Activated naive CD4-positive, alpha-beta T cell treated with Interleukin-2 at 50 U/mL for 16 hours (primary cell): ENCODE data around the gene WDFY3.
"Not testable (repeated sequence)": the region's sequence is repeated elsewhere in the genome, so short reads cannot be mapped to it uniquely, and the experiment has no call there.

Experiments
- DNase-seq: peaks from one replicate; pipeline ENCODE4 v3.0.0-alpha.2; 2020

WDFY3 gene

GRCh38 chr4:84691800-84692199 is 274.7 kb downstream of the WDFY3 start:
- no peak for DNase-seq

DNA sequence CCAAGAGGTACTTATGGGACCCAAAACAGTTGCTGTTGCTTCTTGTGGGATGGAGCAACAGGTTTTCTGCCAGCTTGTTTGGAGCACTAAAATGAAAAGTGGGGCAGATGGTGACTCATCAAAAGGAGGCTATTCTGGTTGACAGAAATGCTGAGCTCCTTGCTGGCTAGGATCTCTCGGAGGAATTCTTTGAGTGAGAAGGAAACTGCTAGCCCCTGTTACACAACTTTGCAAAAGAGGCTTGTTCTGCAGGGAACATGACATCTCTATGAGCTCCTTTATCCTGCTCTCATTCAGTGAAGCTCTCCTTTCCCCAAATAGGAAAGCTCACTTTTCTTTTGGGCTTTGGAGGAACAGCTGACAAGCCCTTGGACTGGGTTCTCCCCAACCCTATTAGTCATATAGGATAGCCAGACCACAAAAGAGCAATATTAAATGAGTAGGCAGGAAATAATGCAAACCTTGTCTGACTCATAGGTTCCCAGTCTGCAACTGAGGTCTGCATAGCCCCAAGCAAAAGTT is 275.3 kb downstream of the WDFY3 start:
- DNase-seq: no peak

- DNase-seq: no peak
These were observed 276.0 kb downstream of the WDFY3 start for GRCh38 chr4:84690481-84690880.

DNA sequence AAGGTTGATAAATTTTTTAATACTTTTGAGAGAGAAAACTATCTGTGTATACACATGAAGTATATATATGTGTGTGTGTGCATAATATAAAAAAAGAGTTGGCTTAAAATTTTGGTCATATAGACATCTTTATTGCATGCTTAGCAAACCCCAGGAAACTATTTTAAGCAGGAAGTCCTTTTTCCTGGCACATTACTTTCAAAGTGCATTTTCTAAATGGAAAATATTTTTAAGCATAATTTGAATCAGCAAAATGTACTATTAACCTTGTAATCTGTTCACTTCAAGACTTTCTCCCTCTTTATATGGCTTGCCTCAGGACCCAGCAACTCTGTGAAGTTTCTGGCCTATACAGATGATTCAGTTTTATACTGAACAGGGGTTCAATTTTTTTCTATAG is 277.3 kb downstream of the WDFY3 start:
- DNase-seq: no peak

- DNase-seq: no peak
These were observed 277.9 kb downstream of the WDFY3 start for GRCh38 chr4:84688605-84689004.

DNA sequence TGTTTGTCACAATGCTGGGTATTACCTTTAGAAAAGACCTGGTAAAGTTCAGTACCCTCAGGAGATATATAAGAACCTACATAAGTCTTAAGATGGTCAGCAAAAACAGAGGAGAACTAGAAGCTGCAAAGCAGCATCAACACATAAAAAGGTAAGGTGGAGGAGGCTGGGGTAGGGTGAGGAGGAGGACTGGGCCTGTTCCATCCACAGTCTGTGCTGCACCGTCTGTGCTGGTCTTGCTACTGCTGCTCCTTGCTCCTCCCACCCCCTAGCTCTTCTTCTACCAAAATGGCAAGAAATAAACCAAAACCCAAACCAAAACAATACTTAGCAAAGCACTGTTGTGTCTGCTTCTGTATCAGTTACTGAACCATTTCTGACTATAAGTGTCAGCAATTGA is 281.4 kb downstream of the WDFY3 start:
- DNase-seq: no peak

GRCh38 chr4:84684361-84684760 is 282.1 kb downstream of the WDFY3 start:
- no peak for DNase-seq

DNA sequence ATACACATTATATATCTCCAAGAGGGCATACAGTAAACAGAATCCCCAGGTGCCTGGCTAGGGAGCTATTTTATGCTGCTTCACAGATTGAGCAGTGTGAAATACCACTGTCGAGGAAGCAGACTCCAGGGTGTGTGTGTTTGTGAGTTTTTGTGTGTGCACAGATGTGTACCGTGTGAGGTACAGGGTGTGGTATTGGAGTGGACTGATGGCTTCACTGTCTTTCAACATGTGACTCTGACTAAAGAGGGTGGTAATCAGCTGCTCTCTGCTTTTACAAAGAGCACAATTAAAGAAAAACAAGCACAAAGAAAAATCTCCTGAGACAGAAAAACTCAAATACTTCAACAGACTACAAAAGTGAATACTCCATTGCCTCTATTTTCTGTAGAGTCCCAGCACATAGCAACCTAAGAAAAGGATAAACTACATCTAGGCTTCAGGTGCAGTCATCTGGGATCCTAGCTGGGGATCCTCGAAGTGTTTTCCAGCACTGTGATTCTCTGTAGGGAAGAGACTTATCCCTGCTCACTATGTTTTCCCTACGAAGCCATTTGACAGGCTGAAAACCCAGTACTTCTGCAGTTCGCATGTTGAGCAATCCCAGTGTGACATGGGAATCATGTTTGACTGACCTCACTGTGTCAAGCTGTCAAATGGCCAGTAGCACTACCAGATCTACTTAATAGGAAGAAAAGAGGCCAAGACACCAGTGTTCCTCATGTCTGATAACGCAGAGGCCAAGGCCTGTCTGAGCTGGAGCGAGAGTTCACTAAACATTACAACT is 283.2 kb downstream of the WDFY3 start:
- DNase-seq: no peak

- not testable (repeated sequence) for DNase-seq
These were observed 283.8 kb downstream of the WDFY3 start for GRCh38 chr4:84682661-84683060.

DNA sequence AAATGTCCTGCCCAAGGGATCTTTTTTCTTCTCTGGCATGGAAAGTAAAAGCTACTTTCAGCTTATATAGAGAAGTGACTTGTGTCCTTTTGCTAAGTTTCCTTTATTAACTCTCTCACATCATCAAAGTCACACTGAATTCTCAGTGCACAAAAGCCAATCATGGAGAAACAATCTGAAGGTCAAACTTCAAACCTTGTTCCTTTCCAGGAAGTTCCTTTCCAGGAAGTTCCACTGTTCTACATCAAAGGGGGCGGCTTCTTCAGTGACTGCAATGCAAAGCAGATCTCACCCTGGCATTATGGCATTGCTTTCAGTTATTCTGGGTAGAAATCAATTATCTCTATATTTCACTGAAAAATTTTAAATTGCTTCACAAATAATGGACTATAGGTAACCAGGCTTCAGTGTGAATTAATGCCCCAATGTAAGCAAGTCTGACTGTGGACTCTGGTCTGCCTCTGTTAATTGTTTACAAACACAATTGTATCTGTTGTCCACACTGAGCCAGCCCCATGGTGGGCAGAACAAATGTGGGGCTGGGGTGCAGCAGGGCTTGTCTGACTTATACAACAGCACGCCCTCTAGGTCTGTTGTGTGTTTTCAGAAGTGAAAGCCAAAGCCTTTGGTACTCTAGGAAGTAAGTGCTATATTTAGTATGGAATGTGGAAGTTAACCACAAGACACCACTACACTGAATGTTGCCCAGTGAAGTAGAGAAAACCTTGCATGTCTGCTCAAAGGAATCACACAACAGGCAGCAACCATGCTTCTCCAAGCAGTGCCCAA is 284.8 kb downstream of the WDFY3 start:
- DNase-seq: no peak

DNA sequence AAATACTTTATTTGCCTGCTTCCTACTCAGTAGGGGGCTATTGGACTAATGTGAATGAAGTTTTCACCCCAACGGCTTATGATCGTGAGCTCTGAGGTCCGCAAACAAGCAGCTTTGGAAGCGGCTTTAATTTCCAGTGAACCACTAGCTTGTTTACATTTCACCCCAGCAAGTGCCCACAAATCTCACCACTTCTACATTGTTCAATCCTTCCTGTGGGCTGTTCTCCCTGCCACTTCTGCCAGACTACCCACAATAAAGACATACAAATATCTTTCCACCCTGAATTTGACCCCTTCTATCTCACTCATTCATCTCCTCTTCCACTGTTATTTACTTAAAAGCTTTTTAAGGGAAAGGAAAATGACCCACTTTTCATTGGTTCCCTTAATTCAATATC is 285.5 kb downstream of the WDFY3 start:
- DNase-seq: no peak

DNA sequence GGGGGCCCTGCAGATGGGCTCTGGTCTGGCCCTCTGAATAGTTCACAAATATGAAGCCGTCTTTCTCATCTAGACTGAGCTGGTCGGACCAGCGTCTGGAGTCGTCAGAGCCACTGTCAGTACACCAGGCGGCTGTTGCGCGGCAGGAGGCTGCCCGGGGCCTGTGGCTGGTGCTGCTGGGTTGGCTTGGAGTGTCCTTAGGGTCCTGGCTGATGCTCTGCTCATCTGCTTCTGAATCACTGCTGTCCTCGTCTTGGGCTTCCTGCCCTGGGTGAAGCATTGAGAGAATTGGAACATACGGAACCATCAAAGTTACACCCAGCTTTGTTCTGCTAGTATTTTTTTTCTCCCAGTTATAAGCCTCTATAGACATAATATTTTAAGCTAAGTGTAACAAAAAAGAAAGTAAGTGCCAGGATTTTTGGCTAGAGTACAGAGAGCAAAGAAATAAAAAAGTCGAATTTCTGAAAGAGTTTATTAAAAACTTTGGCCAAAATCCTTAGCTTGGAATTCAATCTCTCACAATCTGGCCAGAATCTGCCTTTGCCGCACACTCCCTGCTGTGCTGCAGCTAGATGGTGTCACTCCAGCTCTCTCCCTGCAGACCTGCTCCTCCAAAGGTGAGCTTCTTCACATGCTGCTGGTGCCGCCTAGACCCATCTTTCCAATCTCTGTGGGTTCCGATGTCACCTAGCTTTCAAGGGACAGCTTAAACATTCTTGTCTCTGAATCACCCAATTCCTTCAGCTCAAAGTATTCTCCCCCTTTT is 287.3 kb downstream of the WDFY3 start:
- no peak for DNase-seq

GRCh38 chr4:84677995-84678394 is 288.5 kb downstream of the WDFY3 start:
- no peak for DNase-seq

DNA sequence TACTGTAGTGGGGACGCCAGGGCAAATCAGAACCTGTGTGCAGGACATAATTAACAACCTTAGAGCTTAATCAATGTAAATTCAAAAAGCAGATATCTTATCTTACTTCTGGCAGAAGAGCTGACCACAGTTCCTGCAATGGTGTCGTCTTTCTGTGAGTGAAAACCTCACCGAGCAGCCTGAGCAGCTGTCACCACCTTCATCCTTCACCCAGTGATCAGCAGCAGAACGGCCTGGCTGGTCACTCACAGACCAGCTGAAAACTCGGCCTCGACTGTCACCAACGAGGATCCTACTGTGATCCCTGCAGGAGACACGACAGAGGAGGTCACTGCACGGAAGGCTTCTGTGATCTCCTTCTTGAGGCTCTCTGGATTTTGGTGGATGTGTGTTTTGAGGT is 289.4 kb downstream of the WDFY3 start:
- DNase-seq: no peak

GRCh38 chr4:84673475-84674240 is 292.8 kb downstream of the WDFY3 start:
- no peak for DNase-seq

DNA sequence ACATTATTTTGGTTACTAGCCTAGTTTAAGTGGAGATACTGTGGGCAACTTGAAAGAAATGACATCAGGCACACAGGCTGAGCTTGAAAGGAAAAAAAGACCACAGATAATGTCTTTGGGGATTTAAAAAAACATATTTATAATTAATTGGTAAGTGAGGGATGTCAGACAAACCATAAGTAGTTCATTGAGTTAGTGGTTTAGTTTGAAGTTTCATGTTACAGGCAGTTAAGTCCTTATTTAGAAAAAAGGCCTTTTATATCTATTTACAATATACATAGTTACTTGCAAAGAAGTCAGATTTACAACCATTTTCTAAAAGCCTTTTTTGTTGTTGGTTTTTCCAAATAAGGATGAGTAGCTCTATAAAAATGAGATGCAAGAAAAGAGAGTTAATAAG is 294.3 kb downstream of the WDFY3 start:
- no peak for DNase-seq

GRCh38 chr4:84669201-84669600 is 297.3 kb downstream of the WDFY3 start:
- no peak for DNase-seq

DNA sequence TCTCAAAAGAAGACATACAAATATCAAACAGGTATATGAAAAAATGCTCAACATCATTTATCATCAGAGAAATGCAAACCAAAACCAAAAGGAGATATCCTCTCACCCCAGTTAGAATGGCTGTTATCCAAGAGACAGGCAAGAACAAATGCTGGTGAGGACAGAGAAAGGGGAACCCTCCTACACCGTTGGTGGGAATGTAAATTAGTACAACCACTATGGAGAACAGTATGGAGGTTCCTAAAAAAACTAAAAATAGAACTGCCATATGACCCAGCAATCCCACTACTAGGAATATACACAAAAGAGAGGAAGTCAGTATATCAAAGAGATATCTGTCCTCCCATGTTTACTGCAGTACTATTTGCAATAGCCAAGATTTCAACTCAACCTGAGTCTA is 300.1 kb downstream of the WDFY3 start:
- no peak for DNase-seq

DNA sequence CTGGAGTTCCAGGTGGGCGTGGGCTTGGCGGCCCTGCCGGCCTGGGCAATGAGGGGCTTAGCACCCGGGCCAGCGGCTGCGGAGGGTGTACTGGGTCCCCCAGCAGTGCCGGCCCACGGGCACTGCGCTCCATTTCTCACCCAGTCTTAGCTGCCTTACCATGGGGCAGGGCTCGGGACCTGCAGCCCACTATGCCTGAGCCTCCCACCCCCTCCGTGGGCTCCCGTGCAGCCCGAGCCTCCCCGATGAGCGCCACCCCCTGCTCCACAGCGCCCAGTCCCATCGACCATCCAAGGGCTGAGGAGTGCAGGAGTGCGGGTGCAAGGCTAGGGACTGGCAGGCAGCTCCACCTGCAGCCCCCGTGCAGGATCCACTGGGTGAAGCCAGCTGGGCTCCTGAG is 301.7 kb downstream of the WDFY3 start:
- DNase-seq: not testable (repeated sequence)

- DNase-seq: no peak
These were observed 305.1 kb downstream of the WDFY3 start for GRCh38 chr4:84661191-84661939.

GRCh38 chr4:84660606-84661005 is 305.9 kb downstream of the WDFY3 start:
- no peak for DNase-seq

- no peak for DNase-seq
These were observed 314.0 kb downstream of the WDFY3 start for GRCh38 chr4:84652478-84652877.
